GM10847 (cell line): ENCODE measurements around the gene VSX1.

Experiments
- POLR2A ChIP-seq: IDR thresholded peaks from 2 replicates; pipeline ENCODE4 v1.6.1; 2011; ENCODE audit not compliant: insufficient read length; ENCODE audit errors: extremely low read depth

VSX1 gene

DNA sequence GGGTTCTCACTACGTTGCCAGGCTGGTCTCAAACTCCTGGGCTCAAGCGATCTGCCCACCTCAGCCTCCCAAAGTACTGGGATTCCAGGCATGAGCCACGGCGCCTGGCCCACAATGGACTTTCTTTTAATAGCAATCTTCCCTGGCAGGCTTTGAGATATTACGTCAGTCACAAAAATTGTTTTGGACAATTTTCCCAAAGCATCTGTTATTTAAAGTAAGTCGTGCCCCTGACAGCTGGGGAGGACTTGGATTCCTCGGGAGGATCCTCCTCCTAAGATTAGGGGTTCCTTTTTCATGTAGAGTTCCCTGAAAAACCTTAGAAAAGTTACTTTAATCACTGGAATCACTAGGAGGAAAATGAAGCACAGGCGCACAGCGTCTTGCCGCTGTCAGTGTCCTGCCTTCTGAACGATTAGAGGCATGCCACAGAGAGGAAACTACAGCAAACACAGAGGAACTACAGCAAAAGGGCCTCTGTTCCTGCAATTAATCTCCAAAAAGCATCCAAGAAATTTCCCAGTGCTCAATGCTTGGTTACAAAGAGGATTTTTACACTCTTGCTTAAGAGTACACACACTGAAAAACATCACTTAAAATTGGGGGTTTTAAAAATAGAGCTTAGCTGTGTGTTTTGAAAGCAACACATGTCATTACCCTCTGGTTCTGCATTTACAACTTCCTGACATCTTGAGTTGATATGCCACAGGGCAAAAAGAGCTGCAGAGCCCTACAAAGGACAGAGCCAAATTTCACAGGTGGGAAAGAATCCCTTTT lies 28.5 kb downstream of the VSX1 start:
- TF ChIP-seq POLR2A: no peak

DNA sequence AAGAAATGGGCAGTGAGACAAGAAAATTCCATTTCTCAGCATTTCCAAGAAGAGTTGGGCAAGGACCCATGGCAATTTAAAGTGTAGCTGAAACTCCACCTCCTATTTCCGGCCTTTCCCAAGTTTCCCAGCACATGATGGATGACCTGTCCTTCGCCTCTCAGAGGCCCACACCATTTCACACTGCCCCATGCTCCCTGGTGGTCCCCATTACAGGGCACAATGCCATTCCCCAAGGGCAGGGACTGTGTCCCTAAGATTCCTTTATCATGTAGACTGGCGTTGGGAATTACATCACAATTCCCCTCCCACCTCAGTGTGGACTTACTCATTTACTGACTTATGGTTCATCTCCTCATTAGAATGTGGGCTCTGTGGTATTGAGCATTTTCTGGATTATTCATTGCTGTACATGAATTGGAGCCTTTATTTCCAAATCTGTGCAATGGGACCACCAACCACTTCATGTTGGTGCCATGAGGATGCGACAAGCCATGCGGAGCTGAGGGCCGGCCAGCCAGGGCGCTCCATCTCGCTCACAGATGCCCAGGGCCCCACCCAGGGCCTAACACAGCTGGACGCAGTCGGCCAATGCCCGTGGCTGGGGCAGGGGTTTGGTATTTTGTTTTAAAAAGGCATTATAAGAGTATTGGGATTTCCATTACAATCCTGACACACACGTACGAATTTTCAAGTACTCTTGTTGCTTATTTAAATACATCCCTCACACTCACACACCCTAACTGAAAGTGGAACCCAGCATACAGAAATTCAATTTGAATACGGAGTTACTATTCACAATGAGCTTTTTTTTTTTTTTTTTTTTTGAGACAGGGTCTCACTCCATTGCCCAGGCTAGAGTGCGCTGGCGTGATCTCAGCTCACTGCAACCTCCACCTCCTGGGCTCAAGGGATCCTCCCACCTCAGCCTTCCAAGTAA lies 29.4 kb downstream of the VSX1 start:
- no peak for TF ChIP-seq POLR2A

DNA sequence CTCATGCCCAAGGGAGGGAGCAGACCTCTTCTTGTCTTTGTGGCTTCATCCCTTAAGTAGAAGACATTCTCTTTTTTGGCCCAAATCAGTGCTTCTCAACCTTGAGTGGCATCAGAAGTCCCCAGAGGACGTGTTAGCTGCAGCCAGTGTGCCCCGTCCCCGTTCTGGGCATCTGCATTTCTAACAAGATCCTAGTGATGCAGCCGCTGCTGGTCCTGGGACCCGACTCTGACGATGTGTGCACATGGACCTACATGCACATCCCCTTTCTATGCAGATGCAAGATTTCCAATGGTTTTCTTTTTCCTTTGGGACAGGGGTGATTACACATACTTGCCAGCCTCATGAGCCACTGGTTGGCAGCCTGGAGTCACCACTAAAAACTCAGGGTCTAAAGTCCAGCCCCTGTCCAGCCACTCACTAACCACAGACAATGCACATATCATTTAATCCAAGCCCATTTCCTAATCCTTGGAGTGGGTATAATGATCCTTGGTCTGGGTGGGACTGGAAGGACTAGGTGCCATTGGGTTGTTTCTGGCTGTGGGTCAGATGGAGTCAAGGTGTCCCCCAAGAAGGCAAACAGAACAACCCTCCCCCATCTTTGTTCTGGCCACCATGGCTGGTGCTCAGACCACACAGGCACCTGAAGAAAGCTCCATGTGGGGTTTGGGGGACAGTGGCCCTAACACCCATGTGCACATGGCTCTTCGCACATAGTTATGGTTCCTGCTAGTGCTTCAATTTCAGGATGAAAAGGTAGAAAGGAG lies 30.4 kb downstream of the VSX1 start:
- TF ChIP-seq POLR2A: no peak

DNA sequence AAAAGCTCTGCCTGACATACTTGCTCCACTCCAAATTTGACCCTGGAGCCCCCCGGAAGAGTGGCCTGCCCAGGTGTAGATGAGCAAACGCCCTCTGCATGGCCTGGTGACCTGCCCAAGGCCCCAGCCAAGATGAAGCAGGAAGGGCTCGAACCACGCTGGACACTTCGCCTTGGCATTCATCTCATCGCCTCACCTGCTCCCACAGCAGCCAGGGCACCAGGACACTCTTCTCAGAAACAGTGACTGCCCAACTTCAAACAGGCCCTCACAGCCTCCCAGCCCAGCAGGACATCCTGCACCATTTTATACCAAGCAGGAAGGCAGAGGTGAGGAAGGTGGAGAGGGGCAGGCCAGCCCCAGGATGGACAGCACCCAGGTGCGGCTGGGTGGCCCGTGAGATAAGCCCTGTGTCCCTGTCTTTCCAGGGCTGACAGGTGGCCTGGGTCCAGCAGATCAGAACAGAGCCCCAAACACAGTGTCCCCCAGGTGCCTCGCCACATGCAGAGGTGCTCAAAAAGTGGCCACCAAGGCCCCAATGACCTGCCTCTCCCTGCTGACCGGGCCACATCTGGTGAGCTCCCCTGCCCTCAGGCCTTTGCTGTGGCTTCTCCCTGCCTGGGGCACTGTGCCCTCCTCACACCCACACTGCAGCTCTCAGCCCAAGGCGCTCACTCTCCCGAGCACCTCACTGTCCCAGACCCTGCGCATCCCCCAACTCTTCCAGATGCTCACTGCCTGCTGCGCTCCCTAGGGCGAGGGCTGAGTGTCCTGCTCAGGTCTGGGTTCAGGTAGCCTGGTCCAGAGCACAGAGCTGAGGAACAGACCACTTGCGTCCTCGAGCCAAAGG lies 31.2 kb downstream of the VSX1 start:
- no peak for TF ChIP-seq POLR2A

DNA sequence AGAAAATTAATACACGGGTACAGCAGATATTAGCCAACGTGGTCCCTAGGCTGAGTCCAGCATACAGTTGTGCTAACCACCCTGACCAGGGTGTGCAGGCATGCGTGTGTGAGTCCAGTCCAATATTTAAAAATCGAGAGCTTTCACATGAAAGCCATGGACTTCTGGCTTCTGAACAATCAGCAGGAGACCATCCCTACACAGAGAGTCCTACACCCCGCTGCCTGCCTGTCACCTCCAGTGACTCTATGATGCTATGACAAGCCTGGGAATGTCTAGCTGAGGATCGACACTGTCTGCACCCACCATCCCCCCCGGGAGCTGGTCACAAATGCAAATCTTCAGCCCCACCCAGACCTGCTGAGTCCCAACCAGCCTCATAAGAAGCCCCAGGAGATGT lies 31.9 kb downstream of the VSX1 start:
- no peak for TF ChIP-seq POLR2A

DNA sequence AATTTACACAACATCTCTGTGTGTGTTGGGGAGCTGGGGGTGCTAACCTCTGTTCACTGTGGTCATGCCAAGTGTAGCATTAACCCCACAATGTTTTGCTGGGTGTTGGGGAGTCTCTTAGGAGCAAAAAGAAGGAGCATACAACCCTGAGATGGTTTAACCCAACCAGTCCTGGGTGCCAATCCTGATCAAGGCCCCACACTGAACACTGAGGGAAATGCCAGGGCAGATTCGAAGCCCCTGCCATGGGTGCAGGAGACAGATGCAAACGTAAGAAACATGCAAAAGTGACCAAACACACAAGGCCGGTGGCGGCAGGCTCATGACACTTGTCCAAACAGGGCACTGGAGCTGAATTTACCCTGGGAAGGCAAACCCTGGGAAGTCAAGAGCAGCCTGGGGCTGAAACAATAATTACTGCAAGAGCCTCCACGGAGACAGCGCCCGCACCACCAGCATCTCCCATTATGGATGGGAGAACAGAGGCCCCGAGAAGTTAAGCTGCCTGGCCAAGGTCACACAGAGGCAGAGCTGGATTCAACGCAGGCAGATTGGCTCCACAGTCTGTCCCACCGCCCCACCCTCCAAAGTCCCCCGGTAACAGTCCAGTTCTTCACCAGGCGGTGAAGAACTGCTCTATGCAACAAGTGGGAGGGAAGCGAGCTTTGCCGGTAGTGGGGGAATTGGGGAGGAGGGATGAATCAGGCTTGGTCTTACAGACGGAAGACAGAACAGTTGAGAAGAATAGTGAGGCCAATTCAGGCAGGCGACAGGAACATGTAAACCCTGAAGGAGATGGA lies 32.5 kb downstream of the VSX1 start:
- TF ChIP-seq POLR2A: no peak

DNA sequence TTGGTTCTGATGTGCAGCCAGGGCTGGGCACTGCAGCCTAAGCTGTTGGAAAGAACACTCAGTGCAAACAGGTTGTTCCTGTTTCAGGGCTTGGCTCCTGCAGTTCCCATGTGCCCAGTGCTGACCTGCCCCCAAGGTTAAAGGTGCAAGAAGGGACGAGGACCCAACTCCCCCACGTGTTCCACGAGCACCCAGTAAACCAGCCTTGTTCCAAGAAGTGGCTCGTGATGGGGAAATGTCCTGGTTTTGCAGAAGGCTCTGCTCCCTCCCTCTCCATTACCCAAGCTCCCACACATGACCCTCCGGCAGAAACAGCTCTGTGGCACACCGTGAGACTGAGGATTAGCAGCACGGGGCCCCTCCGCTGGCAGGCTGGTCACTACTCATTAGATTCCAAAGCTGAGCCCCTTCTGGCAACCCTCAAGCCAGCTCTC lies 33.4 kb downstream of the VSX1 start:
- no peak for TF ChIP-seq POLR2A

DNA sequence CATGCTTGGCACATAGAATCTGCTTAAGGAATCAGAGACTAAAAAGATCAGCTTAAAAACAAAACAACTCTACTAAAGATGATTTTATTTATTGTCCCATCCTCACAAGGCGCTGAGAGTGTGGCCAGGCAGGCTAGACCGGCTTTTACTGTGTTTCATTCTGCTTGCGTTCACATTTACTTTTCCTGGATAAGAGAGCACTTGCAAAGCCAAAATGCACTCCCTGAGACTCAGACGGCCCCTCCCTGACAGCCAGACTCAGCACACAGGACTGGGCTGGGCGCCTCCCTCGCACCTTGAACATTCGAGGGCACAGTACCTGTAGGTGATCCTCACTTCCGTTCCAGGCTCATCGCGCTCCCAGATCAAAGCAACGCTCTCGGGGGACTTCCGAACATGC lies 34.2 kb downstream of the VSX1 start:
- no peak for TF ChIP-seq POLR2A

DNA sequence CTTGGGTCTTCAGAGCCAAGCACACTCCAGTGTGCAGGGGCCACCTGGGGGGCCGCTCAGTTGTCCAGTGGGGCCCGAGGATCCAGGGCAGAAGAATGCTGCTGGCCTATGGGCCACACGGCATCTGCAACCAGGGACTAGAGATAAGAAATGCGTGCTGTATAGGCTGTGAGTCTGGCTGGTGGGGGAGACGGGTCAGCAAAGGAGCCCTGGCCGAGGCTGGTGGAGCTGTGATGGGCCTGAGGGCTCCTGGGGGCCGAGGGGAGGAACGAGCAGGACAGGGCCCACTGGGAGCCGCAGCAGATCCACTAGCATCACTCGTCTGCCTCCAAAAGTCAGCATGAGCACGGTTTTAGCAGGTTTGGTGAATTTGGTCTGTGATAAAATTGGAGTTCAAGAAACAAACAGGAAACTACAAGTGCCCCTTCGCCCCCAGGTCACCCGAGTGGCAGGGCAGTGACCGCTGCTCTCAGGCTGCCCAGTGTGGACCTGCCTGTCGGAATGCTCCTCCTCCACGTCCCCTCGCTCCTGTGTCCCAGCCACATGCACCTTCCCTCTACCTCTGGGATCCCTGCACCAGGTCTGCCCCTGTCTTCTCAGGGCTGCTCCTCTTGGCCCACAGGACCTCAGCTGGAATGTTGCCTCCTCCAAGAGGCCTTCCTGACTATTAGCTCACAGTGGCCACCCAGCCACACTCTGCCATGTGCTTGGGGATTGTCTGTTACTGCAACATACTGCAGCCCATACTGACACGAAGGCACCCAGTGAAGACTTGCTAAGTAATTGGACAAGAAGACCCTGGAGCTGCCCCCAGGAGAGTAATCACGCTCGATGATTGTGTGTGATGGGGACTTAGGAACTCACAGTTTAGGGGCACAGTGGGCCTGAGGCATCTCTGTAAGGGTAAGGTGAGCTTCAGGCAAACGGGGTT lies 34.9 kb downstream of the VSX1 start:
- no peak for TF ChIP-seq POLR2A

DNA sequence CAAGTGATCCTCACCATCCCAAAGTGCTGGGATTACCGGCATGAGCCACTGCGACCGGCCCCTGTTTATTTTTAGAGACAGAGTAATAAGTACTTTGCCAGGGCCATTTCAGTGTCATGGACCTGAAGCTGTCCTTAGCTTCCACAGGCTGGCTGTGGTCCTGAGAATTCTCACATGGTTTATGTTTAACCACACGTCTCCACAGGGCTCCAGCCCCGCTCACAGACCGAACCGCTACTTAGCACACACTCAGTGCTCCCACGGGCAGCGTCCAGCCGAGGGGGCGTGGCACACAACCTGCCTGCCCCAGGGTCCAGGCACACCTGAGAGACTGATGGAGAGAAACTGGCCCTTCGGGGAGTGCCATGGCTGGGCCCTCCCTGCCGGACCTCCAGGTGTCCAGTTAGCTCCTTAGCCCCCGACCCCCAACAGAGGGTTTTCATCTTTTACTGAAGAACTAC lies 35.7 kb downstream of the VSX1 start:
- no peak for TF ChIP-seq POLR2A

DNA sequence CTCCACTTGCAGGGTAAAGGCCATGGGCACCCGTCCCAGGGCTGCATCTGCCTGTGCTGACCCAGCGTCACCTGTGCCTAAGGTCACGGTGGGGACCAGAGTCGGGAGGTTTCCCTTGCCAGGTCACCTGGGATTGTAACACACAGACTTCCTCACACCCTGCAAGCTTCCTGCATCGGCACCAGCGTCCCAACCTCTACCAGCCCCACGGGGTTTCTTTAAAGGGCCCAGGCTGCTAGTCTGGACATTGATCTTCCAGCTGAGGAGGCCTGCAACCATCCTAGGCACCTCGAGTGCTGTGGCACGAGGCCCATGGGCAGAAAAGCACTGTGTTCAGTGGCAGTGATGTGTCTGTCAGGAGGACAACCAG lies 36.6 kb downstream of the VSX1 start:
- TF ChIP-seq POLR2A: no peak

DNA sequence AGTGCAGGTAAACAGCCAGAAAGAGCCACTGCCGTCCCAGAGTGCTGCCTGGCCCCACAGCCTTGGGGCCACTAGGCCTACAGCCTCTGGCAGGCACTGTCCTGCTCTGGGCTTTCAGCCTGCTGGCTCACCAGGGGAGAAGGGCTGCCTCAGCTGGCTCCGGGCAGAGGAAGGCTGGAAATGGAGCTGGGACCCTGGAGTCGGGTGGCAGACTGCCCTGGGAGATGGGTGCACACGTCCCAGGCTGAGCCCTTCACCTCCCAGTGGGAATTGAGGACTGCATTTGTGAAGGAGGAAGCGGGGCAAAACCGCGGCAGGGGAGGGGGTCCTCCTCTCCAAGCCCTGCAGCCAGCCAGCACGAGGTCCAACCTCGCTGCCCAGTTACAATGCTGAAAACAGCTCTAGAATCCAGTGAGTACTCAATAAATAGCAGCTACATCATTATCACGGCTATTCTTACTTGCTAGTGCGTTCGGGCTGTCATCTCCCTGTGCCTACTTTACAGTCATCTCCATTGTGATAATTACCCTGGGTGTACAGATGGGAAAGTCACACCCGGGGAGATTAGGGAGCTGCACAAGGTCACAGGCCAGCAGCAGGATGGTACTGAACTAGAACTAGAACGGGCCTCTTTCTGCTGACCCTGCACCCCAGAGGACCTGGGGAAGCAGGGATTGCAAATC lies 37.1 kb downstream of the VSX1 start:
- no peak for TF ChIP-seq POLR2A

DNA sequence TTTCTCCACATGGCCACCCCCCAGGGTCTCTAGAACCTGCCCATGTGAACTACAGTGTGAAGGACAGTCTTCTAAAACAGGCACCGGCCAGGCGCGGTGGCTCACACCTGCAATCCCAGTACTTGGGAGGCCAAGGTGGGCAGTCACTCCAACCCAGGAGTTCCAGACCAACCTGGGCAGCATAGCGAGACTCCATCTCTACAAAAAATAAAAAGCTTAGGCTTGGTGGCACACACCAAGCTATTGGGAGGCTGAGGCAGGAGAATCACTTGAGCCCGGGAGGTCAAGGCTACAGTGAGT lies 37.7 kb downstream of the VSX1 start:
- TF ChIP-seq POLR2A: no peak
